Activated naive CD8-positive, alpha-beta T cell treated with anti-CD3 and anti-CD28 coated beads, Interleukin-2, amount 10 ng/mL, durations not matched to agents 7 days and 5 days (primary cell): Measurements from ENCODE around the gene TUBGCP3. TPM values are rescaled to one million over a fixed set of nuclear protein-coding genes. Genes with fewer than 3 reads are reported as not detected.

ENCODE experiments used
- ATAC-seq: fragments of 150-1000 bp; cut with Tn5 transposase; one replicate; pipeline ENCODE4 v1.10.0; 2021; ENCODE audit warnings: low read depth, moderate library complexity
- POLR2A ChIA-PET: fragments of 350-600 bp; sonication (Branson Sonifier 250); formaldehyde crosslinking; loops from one replicate; lab custom pipeline; 2021; ENCODE audit warnings: antibody characterized with exemption; lab: Charles Lee
- DNase-seq: peaks from one replicate; pipeline ENCODE4 v3.0.0; 2021
- H3K27ac Mint-ChIP-seq: one replicate; pipeline ENCODE4 v1.8.0; 2022; ENCODE audit warnings: mild to moderate bottlenecking, mixed read lengths
- H3K27me3 Mint-ChIP-seq: one replicate; pipeline ENCODE4 v1.8.0; 2022; ENCODE audit warnings: mild to moderate bottlenecking, moderate library complexity, mixed read lengths
- H3K36me3 Mint-ChIP-seq: one replicate; pipeline ENCODE4 v1.8.0; 2021; ENCODE audit warnings: mild to moderate bottlenecking, mixed read lengths
- H3K4me1 Mint-ChIP-seq: one replicate; pipeline ENCODE4 v1.8.0; 2021; ENCODE audit warnings: mixed read lengths
- H3K4me3 Mint-ChIP-seq: one replicate; pipeline ENCODE4 v1.8.0; 2022; ENCODE audit warnings: mild to moderate bottlenecking, moderate library complexity, mixed read lengths
- H3K9me3 Mint-ChIP-seq: one replicate; pipeline ENCODE4 v1.8.0; 2021; ENCODE audit warnings: mixed read lengths
- total RNA-seq, 2 experiments: library from RNA; stranded (reverse); gene quantifications; one replicate each; pipeline ENCODE4 v1.2.3, GENCODE V29; 2021

Gene TUBGCP3
- total RNA-seq, 2 experiments from 2014 or later: 62.4 to 63.3 TPM

GRCh38 chr13:112624602-112625430 is 36.9 kb upstream of the TUBGCP3 start:
- Mint-ChIP-seq H3K36me3 (no peaks in the 10 kb centered on the region), H3K4me1 (no peaks in the 10 kb centered on the region), H3K4me3 (no peak overlapping the region), H3K27ac (no peak overlapping the region), H3K9me3 (no peaks in the 10 kb centered on the region), H3K27me3 (peaks cover 14% of the 10 kb centered on the region)
- ATAC-seq (no peak), DNase-seq (no peak)
- POLR2A ChIA-PET: interaction anchor here (0.7 kb wide), 1 partner anchor 39 kb away, joined by 4 read pairs; no protein-coding TSS in a partner anchor

- Mint-ChIP-seq H3K27me3 (peaks cover 14% of the 10 kb centered on the region), H3K9me3 (no peaks in the 10 kb centered on the region), H3K4me1 (no peaks in the 10 kb centered on the region), H3K36me3 (no peaks in the 10 kb centered on the region), H3K27ac (no peak overlapping the region), H3K4me3 (no peak overlapping the region)
- POLR2A ChIA-PET: no interaction called here
- DNase-seq (no peak), ATAC-seq (no peak)
Observed at GRCh38 chr13:112624040-112624439, 36.1 kb upstream of the TUBGCP3 start.

- POLR2A ChIA-PET: no interaction called here
- no peak overlapping the region for H3K27ac Mint-ChIP-seq
- H3K4me1 Mint-ChIP-seq: no peaks in the 10 kb centered on the region
- no peaks in the 10 kb centered on the region for H3K36me3 Mint-ChIP-seq
- peaks cover 8% of the 10 kb centered on the region for H3K27me3 Mint-ChIP-seq
- DNase-seq (no peak), ATAC-seq (no peak)
- H3K4me3 Mint-ChIP-seq: no peak overlapping the region
- H3K9me3 Mint-ChIP-seq: no peaks in the 10 kb centered on the region
Observed at GRCh38 chr13:112623051-112623711, 35.2 kb upstream of the TUBGCP3 start.

GRCh38 chr13:112622375-112622774 is 34.4 kb upstream of the TUBGCP3 start:
- ATAC-seq (no peak), DNase-seq (no peak)
- Mint-ChIP-seq H3K9me3 (no peaks in the 10 kb centered on the region), H3K4me1 (no peaks in the 10 kb centered on the region), H3K4me3 (no peak overlapping the region), H3K27me3 (peaks cover 11% of the 10 kb centered on the region), H3K36me3 (no peaks in the 10 kb centered on the region), H3K27ac (no peak overlapping the region)
- POLR2A ChIA-PET: no interaction called here

GRCh38 chr13:112619730-112620631 is 32.0 kb upstream of the TUBGCP3 start:
- Mint-ChIP-seq H3K27me3 (peaks cover 15% of the 10 kb centered on the region), H3K9me3 (no peaks in the 10 kb centered on the region), H3K36me3 (no peaks in the 10 kb centered on the region), H3K27ac (no peak overlapping the region), H3K4me1 (no peaks in the 10 kb centered on the region), H3K4me3 (peak overlapping the region; percentile 62)
- DNase-seq: no peak
- peak; percentile 78 for ATAC-seq
- POLR2A ChIA-PET: no interaction called here

- POLR2A ChIA-PET: no interaction called here
- no peak for ATAC-seq
- no peaks in the 10 kb centered on the region for H3K36me3 Mint-ChIP-seq
- peaks cover 24% of the 10 kb centered on the region for H3K27me3 Mint-ChIP-seq
- H3K27ac Mint-ChIP-seq: no peak overlapping the region
- H3K4me1 Mint-ChIP-seq: no peaks in the 10 kb centered on the region
- no peaks in the 10 kb centered on the region for H3K9me3 Mint-ChIP-seq
- DNase-seq: no peak
- no peak overlapping the region for H3K4me3 Mint-ChIP-seq
Observed at GRCh38 chr13:112618501-112618900, 30.5 kb upstream of the TUBGCP3 start.

GRCh38 chr13:112617754-112618375 is 29.9 kb upstream of the TUBGCP3 start:
- Mint-ChIP-seq H3K4me1 (no peaks in the 10 kb centered on the region), H3K27ac (no peak overlapping the region), H3K4me3 (no peak overlapping the region), H3K9me3 (no peaks in the 10 kb centered on the region), H3K27me3 (peaks cover 24% of the 10 kb centered on the region), H3K36me3 (no peaks in the 10 kb centered on the region)
- POLR2A ChIA-PET: no interaction called here
- ATAC-seq (no peak), DNase-seq (no peak)

GRCh38 chr13:112616586-112617362 is 28.8 kb upstream of the TUBGCP3 start:
- DNase-seq (no peak), ATAC-seq (no peak)
- Mint-ChIP-seq H3K9me3 (no peaks in the 10 kb centered on the region), H3K27ac (no peak overlapping the region), H3K27me3 (peaks cover 20% of the 10 kb centered on the region), H3K36me3 (no peaks in the 10 kb centered on the region), H3K4me1 (no peaks in the 10 kb centered on the region), H3K4me3 (no peak overlapping the region)
- POLR2A ChIA-PET: no interaction called here

- Mint-ChIP-seq H3K4me1 (no peaks in the 10 kb centered on the region), H3K4me3 (no peak overlapping the region), H3K9me3 (no peaks in the 10 kb centered on the region), H3K27me3 (peaks cover 22% of the 10 kb centered on the region), H3K36me3 (no peaks in the 10 kb centered on the region), H3K27ac (no peak overlapping the region)
- ATAC-seq: no peak
- POLR2A ChIA-PET: no interaction called here
- DNase-seq: no peak
Observed at GRCh38 chr13:112615391-112615790, 27.4 kb upstream of the TUBGCP3 start.

GRCh38 chr13:112614835-112615234 is 26.9 kb upstream of the TUBGCP3 start:
- Mint-ChIP-seq H3K4me3 (no peak overlapping the region), H3K4me1 (no peaks in the 10 kb centered on the region)
- POLR2A ChIA-PET: no interaction called here

GRCh38 chr13:112608212-112608611 is 20.3 kb upstream of the TUBGCP3 start:
- DNase-seq: no peak
- peaks cover 34% of the 10 kb centered on the region for H3K27me3 Mint-ChIP-seq
- H3K9me3 Mint-ChIP-seq: no peaks in the 10 kb centered on the region
- POLR2A ChIA-PET: no interaction called here
- no peak overlapping the region for H3K27ac Mint-ChIP-seq
- H3K4me3 Mint-ChIP-seq: no peak overlapping the region
- peaks cover 5% of the 10 kb centered on the region for H3K4me1 Mint-ChIP-seq
- no peaks in the 10 kb centered on the region for H3K36me3 Mint-ChIP-seq
- ATAC-seq: no peak

More at GRCh38 chr13:112614835-112615234, 26.9 kb upstream of the TUBGCP3 start:
- Mint-ChIP-seq H3K27ac (no peak overlapping the region), H3K27me3 (peaks cover 24% of the 10 kb centered on the region), H3K36me3 (no peaks in the 10 kb centered on the region), H3K9me3 (no peaks in the 10 kb centered on the region)
- ATAC-seq: no peak
- DNase-seq: no peak
